GM18499 (cell line): ENCODE data around the gene FOXC2.

Experiments
- ATAC-seq: cut with Tn5 transposase; IDR thresholded peaks from one replicate; pipeline ENCODE4 v1.9.1; 2021; ENCODE audit warnings: moderate number of reproducible peaks; ENCODE audit not compliant: insufficient read depth, unreplicated experiment

FOXC2 gene

DNA sequence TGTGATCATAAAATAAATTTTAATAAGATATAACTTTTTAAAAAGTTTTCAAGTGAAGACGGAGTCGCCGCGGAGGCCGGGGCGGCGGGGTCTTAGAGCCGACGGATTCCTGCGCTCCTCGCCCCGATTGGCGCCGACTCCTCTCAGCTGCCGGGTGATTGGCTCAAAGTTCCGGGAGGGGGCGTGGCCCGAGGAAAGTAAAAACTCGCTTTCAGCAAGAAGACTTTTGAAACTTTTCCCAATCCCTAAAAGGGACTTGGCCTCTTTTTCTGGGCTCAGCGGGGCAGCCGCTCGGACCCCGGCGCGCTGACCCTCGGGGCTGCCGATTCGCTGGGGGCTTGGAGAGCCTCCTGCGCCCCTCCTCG, at the start of gene FOXC2:
FOXC2 (plus strand) TSS at position 229 of the 365 bp plus-strand sequence. CDS start 507 bp downstream, outside the sequence.
- no peak for ATAC-seq

GRCh38 chr16:86517033-86517432, 49.6 kb upstream of the FOXC2 start:
- no peak for ATAC-seq

- ATAC-seq: no peak
Observed at GRCh38 chr16:86517652-86518258, 48.9 kb upstream of the FOXC2 start.

DNA sequence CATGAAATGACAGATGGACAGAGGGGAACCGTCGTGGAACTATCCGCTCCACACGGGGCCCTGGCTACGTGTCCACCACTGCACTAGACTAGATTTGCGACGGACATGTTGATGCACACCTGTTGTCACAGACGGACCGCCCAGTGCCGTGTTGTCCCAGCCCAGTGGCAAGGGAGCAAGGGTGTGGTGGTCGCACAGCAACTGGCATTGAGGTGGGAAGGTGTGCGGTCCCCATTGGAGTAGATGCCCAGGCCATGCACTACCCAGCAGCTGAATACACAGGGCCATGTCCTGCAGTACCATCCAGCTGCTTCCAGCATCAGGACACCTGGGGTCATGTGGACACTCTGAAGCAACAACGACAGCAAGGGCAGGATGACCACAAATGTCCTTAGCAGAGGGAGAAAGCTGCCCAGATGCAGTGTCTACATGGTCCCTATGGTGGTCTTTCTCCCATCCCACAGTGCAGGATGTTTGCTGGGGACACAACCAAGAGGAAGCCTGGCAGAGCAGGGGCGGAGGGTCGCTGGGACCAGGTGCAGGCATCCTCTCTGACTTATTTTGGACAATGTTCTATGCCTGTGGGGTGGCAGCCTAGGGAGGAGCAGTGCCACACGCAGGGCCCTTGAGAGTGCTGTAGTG, 47.5 kb upstream of the FOXC2 start:
- no peak for ATAC-seq

GRCh38 chr16:86519649-86520316, 46.8 kb upstream of the FOXC2 start:
- ATAC-seq: no peak

GRCh38 chr16:86520317-86521210, 46.1 kb upstream of the FOXC2 start:
- ATAC-seq: no peak

DNA sequence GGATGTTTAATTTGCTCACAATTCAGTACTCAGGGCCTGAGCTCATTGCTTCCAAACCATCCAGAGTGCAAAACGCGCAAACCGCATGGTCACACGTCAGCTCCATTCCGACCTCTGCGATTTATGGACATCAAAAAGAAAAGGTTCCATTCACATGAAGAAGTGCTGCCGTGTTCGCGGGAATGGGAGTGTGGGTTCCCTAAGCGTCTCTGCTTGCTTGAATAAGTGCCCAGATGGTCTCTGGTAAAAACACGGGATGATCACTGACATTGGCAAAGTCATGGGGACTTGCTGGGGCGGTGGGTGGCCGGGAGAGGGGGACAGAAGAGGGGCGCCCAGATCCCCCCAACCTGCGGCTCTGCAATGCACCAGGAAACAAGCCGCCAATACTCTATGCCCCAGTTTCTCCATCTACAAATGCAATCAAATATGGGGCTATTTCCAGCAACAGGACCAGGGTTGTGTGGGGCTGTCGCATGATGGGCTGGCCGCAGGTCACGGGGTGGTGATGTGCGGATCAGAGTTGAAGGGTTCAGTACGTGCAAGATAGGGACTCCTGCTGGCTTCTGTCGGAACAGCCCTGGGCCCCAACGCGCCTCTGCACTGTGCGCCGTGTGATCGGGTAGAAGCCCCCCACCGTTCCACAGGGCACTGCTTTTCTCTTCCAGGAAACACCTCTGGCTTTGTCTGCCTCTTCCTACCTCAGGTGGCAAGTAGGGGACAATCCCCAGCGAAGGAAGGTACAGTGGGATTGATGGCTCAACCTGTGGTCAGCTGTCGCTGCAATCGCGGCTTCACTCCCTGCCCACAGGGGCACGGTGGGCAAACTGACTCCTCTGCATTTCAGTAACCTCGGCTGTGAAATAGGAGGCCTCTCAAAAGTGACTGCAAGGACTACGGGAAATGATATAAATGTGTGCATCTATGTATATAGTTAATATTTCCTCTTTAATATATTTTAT, 45.1 kb upstream of the FOXC2 start:
- no peak for ATAC-seq

DNA sequence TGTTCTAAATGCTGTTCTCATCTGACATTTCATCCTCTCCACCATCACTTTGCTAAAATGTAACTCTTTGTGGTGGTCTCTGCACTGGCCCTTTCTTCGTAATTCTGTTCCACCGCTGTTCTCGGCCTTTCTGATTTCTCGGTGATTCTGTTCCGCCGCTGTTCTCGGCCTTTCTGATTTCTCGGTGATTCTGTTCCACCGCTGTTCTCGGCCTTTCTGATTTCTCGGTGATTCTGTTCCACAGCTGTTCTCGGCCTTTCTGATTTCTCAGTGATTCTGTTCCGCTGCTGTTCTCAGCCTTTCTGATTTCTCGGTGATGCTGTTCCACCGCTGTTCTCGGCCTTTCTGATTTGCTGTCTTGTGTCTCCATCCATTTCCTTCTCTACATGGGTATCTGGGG, 44.0 kb upstream of the FOXC2 start:
- no peak for ATAC-seq

DNA sequence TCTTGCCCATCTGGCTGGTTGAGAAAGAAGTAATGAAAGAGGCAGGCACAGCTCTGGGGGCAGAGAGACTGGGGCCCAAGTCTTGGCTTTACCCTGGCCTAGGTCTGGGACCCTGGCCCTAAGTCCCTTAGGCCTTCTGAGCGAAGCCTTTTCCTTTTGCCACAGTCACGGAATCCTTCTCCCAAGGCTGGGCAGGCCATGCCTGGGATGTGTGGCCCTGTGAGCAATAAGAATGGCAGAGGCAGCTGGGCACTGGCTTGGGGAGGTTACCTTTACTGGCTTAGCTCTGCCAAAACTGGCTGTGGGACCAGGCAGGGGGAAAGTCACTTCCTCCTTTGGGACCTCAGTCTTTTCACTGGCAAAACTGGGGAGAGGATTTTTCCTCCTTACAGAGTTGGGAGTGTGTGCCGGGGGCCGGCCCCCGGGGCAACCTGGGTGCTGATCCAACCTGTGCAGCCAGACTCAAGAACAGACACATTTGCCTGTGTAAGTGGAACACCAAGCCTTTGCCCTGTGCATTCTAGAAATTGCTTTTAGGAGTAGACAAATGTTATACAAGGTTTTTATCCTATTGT, 43.4 kb upstream of the FOXC2 start:
- ATAC-seq: no peak

DNA sequence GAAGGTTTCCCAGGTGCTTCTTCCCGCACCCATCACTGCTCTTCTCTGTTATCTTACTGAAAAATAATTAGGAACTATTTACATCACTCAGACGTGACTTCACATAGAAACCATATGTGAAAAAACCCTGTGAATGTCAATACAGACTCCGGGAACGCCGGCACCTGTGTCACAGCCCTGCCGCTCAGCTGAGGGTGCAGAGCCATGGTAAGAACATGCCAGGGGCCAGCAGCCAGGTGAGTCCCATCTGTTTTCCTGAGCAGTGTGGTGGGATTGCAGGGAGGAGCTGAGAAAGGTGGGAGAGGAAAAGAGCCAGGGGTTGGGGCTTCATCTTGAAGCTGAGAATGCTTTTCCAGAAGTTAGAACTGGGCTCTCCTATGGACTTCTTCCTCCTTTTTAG, 42.6 kb upstream of the FOXC2 start:
- ATAC-seq: no peak

- no peak for ATAC-seq
Observed at GRCh38 chr16:86525696-86526095, 40.9 kb upstream of the FOXC2 start.

- no peak for ATAC-seq
Observed at GRCh38 chr16:86527366-86527765, 39.3 kb upstream of the FOXC2 start.

DNA sequence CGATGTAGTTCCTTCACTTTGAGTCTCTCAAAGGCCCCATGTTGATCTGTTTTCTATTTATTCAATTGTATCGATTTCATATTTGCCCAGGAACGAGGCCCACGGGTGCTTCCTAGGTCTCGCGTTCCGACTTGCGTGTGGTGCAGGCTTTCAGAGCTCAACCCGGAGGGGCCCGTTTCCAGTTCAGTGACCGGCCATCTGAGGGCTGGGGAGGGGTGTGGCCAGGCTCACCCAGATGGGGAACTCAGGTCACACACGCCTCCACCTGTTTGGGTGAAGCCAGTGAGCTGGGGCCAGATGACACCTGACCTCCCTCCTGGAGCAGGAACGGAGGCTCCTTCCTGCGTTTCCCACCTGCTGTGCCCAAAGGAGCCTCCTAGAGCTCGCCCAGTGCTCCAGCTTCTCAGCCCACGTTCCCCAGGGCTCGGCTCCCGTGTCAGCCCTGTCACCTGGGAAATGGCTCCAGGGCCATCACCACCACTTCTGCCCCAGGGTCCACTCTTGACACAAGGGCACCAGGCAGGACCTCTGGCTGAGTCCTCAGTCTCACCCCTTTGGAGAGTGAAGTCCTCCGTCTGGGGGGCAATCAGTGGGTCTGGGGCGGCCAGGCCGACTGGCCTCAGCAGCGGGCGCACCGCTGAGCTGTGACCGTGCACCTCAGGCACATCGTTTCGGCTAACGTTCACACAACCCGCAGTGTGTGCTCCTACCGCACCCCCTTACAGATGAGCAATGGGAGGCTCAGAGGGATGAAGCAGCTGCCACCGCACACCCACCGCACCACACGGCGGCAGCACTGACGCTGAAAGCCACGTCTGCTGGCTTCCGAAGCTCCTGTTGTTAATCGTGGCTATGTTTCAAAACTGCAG, 38.3 kb upstream of the FOXC2 start:
- ATAC-seq: no peak

GRCh38 chr16:86529160-86529559, 37.5 kb upstream of the FOXC2 start:
- no peak for ATAC-seq

GRCh38 chr16:86530251-86531190, 36.1 kb upstream of the FOXC2 start:
- no peak for ATAC-seq

- ATAC-seq: no peak
Observed at GRCh38 chr16:86531191-86531545, 35.5 kb upstream of the FOXC2 start.
